Right lobe of liver (tissue), 6 donors: Measurements from ENCODE around the gene MYH6. TPM values are rescaled to one million over a fixed set of nuclear protein-coding genes. Genes with fewer than 3 reads are reported as not detected.

Source experiments
- ATAC-seq, 4 donors: fragments of 200-7000 bp; cut with Tn5 transposase; one replicate each; pipeline ENCODE4 v1.9.1; 2020; ENCODE audit warnings: mild to moderate bottlenecking in 4 of 4, moderate library complexity in 4 of 4
- DNase-seq, 3 donors: peaks; one replicate each; pipeline ENCODE4 v3.0.0-alpha.2; 2020
- H3K27ac ChIP-seq, 3 donors: fragments of 200-600 bp; one replicate each; pipeline ENCODE4 v1.8.0; 2022
- H3K27me3 ChIP-seq, 2 donors: fragments of 200-600 bp; one replicate each; pipeline ENCODE4 v1.8.0; 2022
- H3K36me3 ChIP-seq, 4 donors: fragments of 200-600 bp; sonication (generic) in 1 of 4; one replicate each; pipeline versions ENCODE4 v1.5.1 to v1.8.0; 2017 to 2022; ENCODE audit warnings: control low read depth in 1 of 4
- H3K4me1 ChIP-seq, 4 donors: fragments of 200-600 bp; sonication (generic) in 1 of 4; one replicate each; pipeline versions ENCODE4 v1.5.1 to v1.8.0; 2017 to 2022; ENCODE audit warnings: control low read depth in 1 of 4
- H3K4me3 ChIP-seq, 3 donors: fragments of 200-600 bp; one replicate each; pipeline ENCODE4 v1.8.0; 2022
- H3K9me3 ChIP-seq, 4 donors: fragments of 200-600 bp; sonication (generic) in 1 of 4; one replicate each; pipeline versions ENCODE4 v1.5.1 to v1.8.0; 2017 to 2022; ENCODE audit warnings: control low read depth in 1 of 4
- POLR2A ChIP-seq: fragments of 450-650 bp; IDR thresholded peaks from one replicate; pipeline ENCODE4 v1.6.1; 2017; ENCODE audit warnings: antibody characterized with exemption, mild to moderate bottlenecking
- WGBS: methylation state at CpG from one replicate; pipeline ENCODE4 v1.1.6; 2018; ENCODE audit warnings: low coverage, low lambda C conversion rate; ENCODE audit not compliant: insufficient coverage; ENCODE audit errors: missing lambda C conversion rate; 5-methylcytosine and 5-hydroxymethylcytosine counted together
- intact Hi-C, 2 donors: fragments of 100-400 bp; cut with DNase I; formaldehyde crosslinking; loops; one replicate each; pipeline versions ENCODE4 v1.11.2 to v1.14.1; 2022
- total RNA-seq, 6 experiments: library from RNA; depleted of rRNA in 2 of 6; stranded (reverse); fragments of >200 nt in 2 of 6; fragmentation: NEBNext Ultra II Directional in 3 of 6; extraction: Animal tissue kit (Norgen Biotek cat#: 25700) in 3 of 6; gene quantifications; one replicate each; pipeline versions ENCODE4 v1.1.0 to v1.2.4, GENCODE V29; 2016 to 2023
- TF ChIP-seq, protein P1 (sequence below), 4 donors: fragments of 200-600 bp in 3 of 4; fragments of 450-650 bp in 1 of 4; IDR thresholded peaks; one replicate each; pipeline versions ENCODE4 v1.5.1 to v1.8.0; 2016 to 2022; ENCODE audit warnings: antibody characterized with exemption in 4 of 4, mild to moderate bottlenecking in 2 of 4
- donor health status: DM: no; HTN: yes; CAD: no.
- donor health status: DM: no; HTN: no; CAD: no.
- donor health status: DM: no; HTN: no; CAD: no.
- donor health status: DM: no; HTN: yes; CAD: no.
- donor health status: DM: no; HTN: yes; CAD: no.

MYH6 gene
- total RNA-seq, 6 experiments from 2014 or later: 0.07 to 1.00 (median 0.13) TPM; not detected in 1

DNA sequence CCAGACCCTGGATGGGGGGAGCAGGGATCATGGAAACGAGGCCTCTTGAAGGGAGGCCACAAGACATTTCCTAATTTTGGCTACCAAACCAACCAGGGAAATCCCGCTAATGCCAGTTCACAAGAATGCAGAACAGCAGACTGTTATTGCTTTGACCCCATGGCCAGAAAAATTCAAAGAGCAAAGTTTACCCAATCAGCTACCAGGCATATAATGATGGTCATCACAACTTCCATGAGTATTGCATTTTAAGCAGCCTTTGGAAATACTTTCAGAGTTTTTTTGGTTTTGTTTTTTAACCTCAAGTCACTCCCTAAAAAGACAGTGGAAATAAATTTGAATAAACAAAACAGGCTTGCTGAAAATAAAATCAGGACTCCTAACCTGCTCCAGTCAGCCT lies 35.6 kb downstream of the MYH6 start, which contains the start of gene IL25:
TSS of gene IL25 (plus strand) at position 301 of the 400 bp plus-strand sequence.
- DNase-seq (no peak), ATAC-seq (no peak)
- Histone ChIP-seq H3K4me3 (no peak within 1 kb of the TSS), H3K27ac (no peak within 1 kb of the TSS), H3K9me3 (no peaks in the 10 kb centered on the region), H3K4me1 (no peaks in the 10 kb centered on the region), H3K36me3 (no peaks in the 10 kb centered on the region), H3K27me3 (no peaks in the 10 kb centered on the region)
- no peak for TF ChIP-seq POLR2A
- TF ChIP-seq, protein P1, sequence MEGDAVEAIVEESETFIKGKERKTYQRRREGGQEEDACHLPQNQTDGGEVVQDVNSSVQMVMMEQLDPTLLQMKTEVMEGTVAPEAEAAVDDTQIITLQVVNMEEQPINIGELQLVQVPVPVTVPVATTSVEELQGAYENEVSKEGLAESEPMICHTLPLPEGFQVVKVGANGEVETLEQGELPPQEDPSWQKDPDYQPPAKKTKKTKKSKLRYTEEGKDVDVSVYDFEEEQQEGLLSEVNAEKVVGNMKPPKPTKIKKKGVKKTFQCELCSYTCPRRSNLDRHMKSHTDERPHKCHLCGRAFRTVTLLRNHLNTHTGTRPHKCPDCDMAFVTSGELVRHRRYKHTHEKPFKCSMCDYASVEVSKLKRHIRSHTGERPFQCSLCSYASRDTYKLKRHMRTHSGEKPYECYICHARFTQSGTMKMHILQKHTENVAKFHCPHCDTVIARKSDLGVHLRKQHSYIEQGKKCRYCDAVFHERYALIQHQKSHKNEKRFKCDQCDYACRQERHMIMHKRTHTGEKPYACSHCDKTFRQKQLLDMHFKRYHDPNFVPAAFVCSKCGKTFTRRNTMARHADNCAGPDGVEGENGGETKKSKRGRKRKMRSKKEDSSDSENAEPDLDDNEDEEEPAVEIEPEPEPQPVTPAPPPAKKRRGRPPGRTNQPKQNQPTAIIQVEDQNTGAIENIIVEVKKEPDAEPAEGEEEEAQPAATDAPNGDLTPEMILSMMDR (IDR thresholded peaks at IDR 0.05): no peak
- intact Hi-C loops: loop anchor here in 1 of 2 donors (10.0 kb wide), 1 partner anchor 108 kb away; no protein-coding TSS in a partner anchor
- WGBS: 38% methylated on average over 2 of the region's 2 CpGs

DNA sequence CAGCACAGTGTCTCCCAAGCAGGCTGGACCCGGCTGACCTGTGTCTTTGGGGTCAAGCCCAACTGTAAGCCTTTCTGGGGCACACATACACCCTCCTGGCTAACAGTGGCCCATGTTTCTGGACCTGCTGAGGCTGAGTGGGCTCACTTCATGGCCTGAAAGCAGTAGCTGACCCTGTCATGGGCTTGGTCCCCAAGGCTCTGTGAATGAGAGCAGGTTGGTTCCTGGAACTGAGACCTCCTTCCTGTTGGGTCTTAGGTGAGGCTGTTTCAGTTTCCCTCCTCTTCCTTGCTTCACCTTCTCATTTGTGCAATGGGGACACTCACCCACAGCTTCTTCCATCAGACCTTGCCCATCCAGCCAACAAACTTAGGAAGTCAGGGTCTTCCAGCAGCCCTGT lies 36.2 kb downstream of the MYH6 start:
- intact Hi-C loops: loop anchor here in 1 of 2 donors (10.0 kb wide), 1 partner anchor 107 kb away; no protein-coding TSS in a partner anchor
- TF ChIP-seq, protein P1 (IDR thresholded peaks at IDR 0.05): no peak
- TF ChIP-seq POLR2A: no peak

DNA sequence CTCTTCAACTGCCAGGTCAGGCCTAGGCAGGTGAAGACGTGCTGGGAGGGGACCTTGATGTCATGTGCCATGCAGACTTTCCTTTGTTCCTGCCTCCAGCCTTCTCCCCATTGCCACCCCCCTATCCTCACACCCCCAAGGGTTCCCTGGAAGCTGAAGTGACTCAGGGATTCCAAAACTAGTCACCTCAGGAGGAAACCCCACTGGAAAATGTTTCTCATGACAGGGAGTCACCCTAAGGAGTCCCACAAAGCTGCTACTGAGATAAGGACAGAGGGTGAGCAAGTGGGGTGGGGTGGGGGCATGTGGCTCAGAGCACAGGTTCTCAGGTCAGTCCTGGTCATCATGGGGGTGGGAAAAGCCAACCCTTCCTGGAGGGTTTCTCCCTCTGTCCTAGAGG lies 37.9 kb downstream of the MYH6 start:
- 20% methylated on average over 1 of the region's 1 CpG for WGBS
- intact Hi-C loops: loop anchor here in 1 of 2 donors (10.0 kb wide), 1 partner anchor 105 kb away; no protein-coding TSS in a partner anchor
- no peak for ATAC-seq

More for the DNA sequence above, 36.2 kb downstream of the MYH6 start:
- no peaks in the 10 kb centered on the region for H3K36me3 ChIP-seq
- ATAC-seq (no peak), DNase-seq (no peak)
- no CpG with 5 or more reads among the region's 1 CpG for WGBS
- H3K9me3 ChIP-seq: no peaks in the 10 kb centered on the region
- H3K4me3 ChIP-seq: no peak overlapping the region
- H3K4me1 ChIP-seq: no peaks in the 10 kb centered on the region
- H3K27ac ChIP-seq: no peak overlapping the region
- no peaks in the 10 kb centered on the region for H3K27me3 ChIP-seq

DNA sequence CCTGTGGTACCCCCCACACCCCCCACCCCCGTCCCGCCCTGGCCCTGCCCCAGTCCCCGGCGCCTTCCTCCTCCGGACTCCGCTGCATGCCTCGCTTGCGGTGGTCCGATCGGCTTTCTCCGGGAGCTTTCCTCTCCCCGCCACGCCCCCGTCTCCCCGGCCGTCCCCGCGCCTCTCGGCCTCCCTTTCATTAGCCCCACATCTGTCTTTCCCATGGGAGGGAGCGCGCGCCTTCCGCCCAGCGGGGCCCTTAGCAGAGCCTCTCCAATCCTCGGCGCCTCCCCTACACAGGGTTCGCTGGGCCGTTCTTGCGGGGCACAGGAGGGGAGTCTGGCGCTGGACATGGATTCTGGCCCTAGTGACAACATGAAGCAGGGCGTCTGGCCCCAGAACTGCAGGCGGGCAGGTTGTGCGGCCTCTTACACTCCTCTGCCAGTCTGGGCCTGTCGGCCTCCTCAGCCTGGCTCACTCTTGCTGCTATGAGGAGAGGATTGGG lies 41.6 kb downstream of the MYH6 start:
- intact Hi-C loops: no loop called here
- no peak for TF ChIP-seq POLR2A
- TF ChIP-seq, protein P1 (IDR thresholded peaks at IDR 0.05): no peak
- Histone ChIP-seq H3K27me3 (peaks cover 0 to 16% of the 10 kb centered on the region in 2 donors), H3K4me1 (peaks cover 0 to 12% (median 0%) of the 10 kb centered on the region in 4 donors), H3K4me3 (peak overlapping the region in 2 of 3 donors; percentile 14 to 35), H3K9me3 (no peaks in the 10 kb centered on the region), H3K36me3 (no peaks in the 10 kb centered on the region), H3K27ac (peak overlapping the region in 1 of 3 donors; percentile 37)
- ATAC-seq (peak; percentile 28 to 56 (median 34)), DNase-seq (peak in 1 of 3 donors; percentile 55)
- 9% methylated on average over 14 of the region's 34 CpGs for WGBS

More for the DNA sequence above, 37.9 kb downstream of the MYH6 start:
- Histone ChIP-seq H3K27me3 (peaks cover 0 to 9% of the 10 kb centered on the region in 2 donors), H3K27ac (no peak overlapping the region), H3K36me3 (no peaks in the 10 kb centered on the region), H3K4me3 (no peak overlapping the region), H3K4me1 (peaks cover 0 to 6% (median 0%) of the 10 kb centered on the region in 4 donors), H3K9me3 (no peaks in the 10 kb centered on the region)
- no peak for DNase-seq
- TF ChIP-seq, protein P1 (IDR thresholded peaks at IDR 0.05): no peak
